ENCODE results near the gene SPAAR. TPM values are rescaled to one million over a fixed set of nuclear protein-coding genes. Genes with fewer than 3 reads are reported as not detected.

The SPAAR gene, protein sequence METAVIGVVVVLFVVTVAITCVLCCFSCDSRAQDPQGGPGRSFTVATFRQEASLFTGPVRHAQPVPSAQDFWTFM
- 10 to 100 TPM in 1 of 4 donors, 1 to 10 TPM in 1, under 1 TPM in 2; 0.29 to 11.7 (median 2.3) TPM for total RNA-seq

- Histone ChIP-seq H3K36me3 (no peaks in the 10 kb centered on the region), H3K4me1 (peaks cover 29 to 47% of the 10 kb centered on the region in 2 donors), H3K27ac (peak within 1 kb of the TSS; percentile 94 to 95), H3K4me3 (no peak within 1 kb of the TSS), H3K9me3 (no peaks in the 10 kb centered on the region), H3K27me3 (no peaks in the 10 kb centered on the region)
- no peak for TF ChIP-seq POLR2A (IDR thresholded peaks at IDR 0.05)
- TF ChIP-seq, protein P1, sequence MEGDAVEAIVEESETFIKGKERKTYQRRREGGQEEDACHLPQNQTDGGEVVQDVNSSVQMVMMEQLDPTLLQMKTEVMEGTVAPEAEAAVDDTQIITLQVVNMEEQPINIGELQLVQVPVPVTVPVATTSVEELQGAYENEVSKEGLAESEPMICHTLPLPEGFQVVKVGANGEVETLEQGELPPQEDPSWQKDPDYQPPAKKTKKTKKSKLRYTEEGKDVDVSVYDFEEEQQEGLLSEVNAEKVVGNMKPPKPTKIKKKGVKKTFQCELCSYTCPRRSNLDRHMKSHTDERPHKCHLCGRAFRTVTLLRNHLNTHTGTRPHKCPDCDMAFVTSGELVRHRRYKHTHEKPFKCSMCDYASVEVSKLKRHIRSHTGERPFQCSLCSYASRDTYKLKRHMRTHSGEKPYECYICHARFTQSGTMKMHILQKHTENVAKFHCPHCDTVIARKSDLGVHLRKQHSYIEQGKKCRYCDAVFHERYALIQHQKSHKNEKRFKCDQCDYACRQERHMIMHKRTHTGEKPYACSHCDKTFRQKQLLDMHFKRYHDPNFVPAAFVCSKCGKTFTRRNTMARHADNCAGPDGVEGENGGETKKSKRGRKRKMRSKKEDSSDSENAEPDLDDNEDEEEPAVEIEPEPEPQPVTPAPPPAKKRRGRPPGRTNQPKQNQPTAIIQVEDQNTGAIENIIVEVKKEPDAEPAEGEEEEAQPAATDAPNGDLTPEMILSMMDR (IDR thresholded peaks at IDR 0.05) = no peak
- DNase-seq = no peak
- intact Hi-C loops (cut with DNase I; ENCODE audit: low total_unique reads) = no loop called here
These were observed at the start of gene SPAAR for GRCh38 chr9:35909274-35909673. Gene SPAAR (plus strand): TSS chr9:35909490. CDS start chr9:35910464, 974 bp downstream.

GRCh38 chr9:35859990-35860339, 49.3 kb upstream of the SPAAR start:
- DNase-seq = no peak
- TF ChIP-seq, protein P1 (IDR thresholded peaks at IDR 0.05) = no peak
- TF ChIP-seq POLR2A (IDR thresholded peaks at IDR 0.05) = no peak
- H3K9me3 ChIP-seq = no peaks in the 10 kb centered on the region
- H3K27ac ChIP-seq = no peak overlapping the region
- H3K4me1 ChIP-seq = no peaks in the 10 kb centered on the region
- H3K36me3 ChIP-seq = no peaks in the 10 kb centered on the region
- no peak overlapping the region for H3K4me3 ChIP-seq
- H3K27me3 ChIP-seq = no peaks in the 10 kb centered on the region
- intact Hi-C loops (cut with DNase I; ENCODE audit: low total_unique reads) = no loop called here

- no peak overlapping the region for H3K4me3 ChIP-seq
- no peaks in the 10 kb centered on the region for H3K9me3 ChIP-seq
- H3K36me3 ChIP-seq = no peaks in the 10 kb centered on the region
- intact Hi-C loops (cut with DNase I; ENCODE audit: low total_unique reads) = no loop called here
- TF ChIP-seq, protein P1 (IDR thresholded peaks at IDR 0.05) = no peak
- no peak for TF ChIP-seq POLR2A (IDR thresholded peaks at IDR 0.05)
- H3K27ac ChIP-seq = no peak overlapping the region
- H3K27me3 ChIP-seq = no peaks in the 10 kb centered on the region
- H3K4me1 ChIP-seq = no peaks in the 10 kb centered on the region
- DNase-seq = no peak
These were observed 48.0 kb upstream of the SPAAR start for GRCh38 chr9:35861161-35861897.

DNA sequence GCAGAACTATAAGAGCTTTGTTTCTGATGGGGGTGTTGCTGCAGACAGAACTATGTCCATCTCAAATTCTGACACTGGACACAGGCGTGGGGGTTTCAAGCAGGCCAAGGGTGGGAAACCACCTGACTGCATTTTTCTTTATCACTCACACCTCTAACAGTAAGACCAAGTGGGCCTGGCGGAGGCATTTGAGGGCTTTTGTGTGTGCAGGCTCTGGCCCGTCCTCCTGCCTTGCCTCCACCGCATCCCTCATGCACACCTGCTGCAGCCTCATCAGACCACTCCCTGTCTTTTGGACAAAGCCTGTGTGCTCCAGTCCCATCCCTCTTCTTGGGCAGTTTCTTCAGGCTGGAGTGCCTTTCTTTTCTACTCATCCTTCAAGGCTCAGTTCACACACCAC, 47.0 kb upstream of the SPAAR start:
- H3K9me3 ChIP-seq = no peaks in the 10 kb centered on the region
- H3K27ac ChIP-seq = no peak overlapping the region
- H3K4me1 ChIP-seq = no peaks in the 10 kb centered on the region
- DNase-seq = no peak
- intact Hi-C loops (cut with DNase I; ENCODE audit: low total_unique reads) = no loop called here
- no peaks in the 10 kb centered on the region for H3K36me3 ChIP-seq
- H3K4me3 ChIP-seq = no peak overlapping the region
- no peak for TF ChIP-seq POLR2A (IDR thresholded peaks at IDR 0.05)
- no peaks in the 10 kb centered on the region for H3K27me3 ChIP-seq

DNA sequence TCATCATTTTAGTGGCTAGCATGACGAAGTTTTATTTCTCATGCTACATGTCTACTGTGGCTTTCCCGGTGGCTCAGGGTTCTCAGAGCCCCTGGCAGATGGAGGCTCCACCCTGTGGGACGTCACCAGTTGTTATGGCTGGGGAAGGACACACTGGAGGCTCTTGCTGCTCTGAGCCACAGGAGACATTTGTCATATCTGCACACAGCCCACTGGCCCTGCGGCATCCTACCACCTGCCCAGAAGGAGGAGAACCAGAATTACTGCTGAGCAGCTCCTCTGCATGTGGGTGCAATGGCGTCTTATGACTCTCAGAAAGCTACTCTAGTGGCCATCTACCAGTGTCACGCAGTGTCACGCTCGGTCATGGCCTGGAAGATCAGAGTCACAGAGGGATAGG, 45.7 kb upstream of the SPAAR start:
- Histone ChIP-seq H3K9me3 (no peaks in the 10 kb centered on the region), H3K4me3 (no peak overlapping the region), H3K36me3 (no peaks in the 10 kb centered on the region), H3K4me1 (no peaks in the 10 kb centered on the region), H3K27ac (no peak overlapping the region), H3K27me3 (no peaks in the 10 kb centered on the region)
- TF ChIP-seq, protein P1 (IDR thresholded peaks at IDR 0.05) = no peak
- no peak for TF ChIP-seq POLR2A (IDR thresholded peaks at IDR 0.05)
- no peak for DNase-seq
- intact Hi-C loops (cut with DNase I; ENCODE audit: low total_unique reads) = no loop called here
